ENCODE measurements around the gene ABTB2. TPM values are rescaled to one million over a fixed set of nuclear protein-coding genes. Genes with fewer than 3 reads are reported as not detected.

ABTB2 gene
- polyA plus RNA-seq, 1 donor, result 8.3 TPM

GRCh38 chr11:34288492-34288891 lies 69.3 kb downstream of the ABTB2 start:
- no peak for DNase-seq (ENCODE audit: low read depth)

- no peak for DNase-seq (ENCODE audit: low read depth)
Measured at GRCh38 chr11:34284811-34285481, 72.9 kb downstream of the ABTB2 start.

DNA sequence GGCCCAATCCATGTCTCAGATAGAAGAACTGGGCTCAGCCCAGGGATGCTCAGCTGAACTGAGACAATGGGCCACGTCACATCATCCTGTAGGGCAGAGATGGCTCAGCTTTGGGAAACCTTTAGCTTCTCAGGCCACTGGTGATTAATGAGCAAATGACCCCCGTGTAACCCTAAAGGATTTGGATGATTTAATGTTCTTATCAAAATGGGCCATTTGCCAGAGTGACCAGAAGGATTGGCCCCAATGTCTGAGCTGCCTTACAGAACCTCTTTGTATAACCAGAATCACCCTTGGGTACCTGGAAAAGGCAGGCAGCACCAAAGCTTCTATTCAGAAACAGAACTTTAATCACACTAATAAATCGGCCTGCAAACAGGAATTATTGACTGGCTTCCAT lies 73.7 kb downstream of the ABTB2 start:
- DNase-seq (ENCODE audit: low read depth), result no peak

- no peak for DNase-seq (ENCODE audit: low read depth)
Measured at GRCh38 chr11:34280945-34281872, 76.6 kb downstream of the ABTB2 start.

DNA sequence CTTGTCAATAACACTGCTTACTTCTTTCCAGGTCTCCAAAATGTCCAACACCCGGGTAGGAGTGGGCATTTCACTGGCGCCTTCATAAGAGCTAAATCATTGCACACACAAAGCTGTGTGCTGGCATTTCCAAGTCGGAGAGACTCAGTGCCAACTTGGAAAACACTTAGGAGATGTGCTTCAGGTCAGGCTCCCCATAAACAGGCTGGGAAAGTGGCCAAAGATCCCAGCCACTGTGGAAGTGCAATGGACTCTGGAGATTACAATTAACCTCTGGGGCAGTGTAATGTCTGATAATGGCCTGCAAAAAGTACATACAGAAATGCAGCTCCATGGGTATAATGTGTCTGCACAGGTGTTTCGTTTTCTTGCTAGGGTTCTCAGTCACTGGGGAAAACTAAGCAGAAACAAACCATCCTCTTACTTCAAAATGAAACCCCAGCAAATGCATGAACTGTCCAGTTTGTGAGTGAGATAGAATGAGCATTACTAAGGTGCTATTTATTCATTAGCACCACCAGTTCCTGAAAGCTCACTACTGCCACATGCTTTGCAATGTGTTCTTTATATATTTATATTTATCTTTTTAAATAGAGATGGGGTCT lies 79.0 kb downstream of the ABTB2 start:
- DNase-seq (ENCODE audit: low read depth), result no peak

DNA sequence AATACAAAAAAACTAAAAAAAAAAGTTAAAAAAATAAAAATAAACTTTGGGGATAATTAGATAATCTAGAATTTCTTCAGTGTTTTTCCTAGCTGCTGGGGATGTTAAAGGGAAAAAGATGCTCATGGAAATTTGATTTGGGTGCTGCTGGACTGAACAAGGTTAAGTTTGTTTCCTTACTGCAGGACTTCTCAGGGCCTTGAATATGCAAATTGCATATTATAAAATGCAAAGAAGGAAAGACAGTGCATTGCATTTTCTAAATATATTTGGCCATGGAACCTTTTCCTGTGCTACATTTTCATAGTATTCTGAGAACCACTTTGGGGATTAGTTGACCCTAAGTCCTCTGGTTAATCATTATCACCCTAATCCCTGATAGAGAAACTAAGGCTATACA lies 79.6 kb downstream of the ABTB2 start:
- no peak for DNase-seq (ENCODE audit: low read depth)

DNA sequence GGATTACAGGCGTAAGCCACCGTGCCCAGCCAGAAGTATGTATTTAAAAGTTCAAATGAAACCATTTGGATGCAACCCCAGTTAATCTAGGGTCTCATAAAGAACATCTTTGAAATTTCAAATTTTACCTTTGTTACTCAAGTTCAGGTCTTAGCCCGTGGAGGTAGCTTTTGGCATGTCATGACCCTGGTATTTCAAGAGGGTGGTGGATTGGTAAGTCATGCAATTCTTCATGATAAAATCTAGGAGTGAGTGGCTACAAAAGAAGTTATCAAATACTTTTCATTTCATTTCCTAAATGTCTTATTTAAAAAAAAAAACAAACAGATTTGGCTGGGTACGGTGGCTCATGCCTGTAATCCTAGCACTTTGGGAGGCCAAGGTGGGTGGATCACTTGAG lies 80.6 kb downstream of the ABTB2 start:
- DNase-seq (ENCODE audit: low read depth), result no peak

DNA sequence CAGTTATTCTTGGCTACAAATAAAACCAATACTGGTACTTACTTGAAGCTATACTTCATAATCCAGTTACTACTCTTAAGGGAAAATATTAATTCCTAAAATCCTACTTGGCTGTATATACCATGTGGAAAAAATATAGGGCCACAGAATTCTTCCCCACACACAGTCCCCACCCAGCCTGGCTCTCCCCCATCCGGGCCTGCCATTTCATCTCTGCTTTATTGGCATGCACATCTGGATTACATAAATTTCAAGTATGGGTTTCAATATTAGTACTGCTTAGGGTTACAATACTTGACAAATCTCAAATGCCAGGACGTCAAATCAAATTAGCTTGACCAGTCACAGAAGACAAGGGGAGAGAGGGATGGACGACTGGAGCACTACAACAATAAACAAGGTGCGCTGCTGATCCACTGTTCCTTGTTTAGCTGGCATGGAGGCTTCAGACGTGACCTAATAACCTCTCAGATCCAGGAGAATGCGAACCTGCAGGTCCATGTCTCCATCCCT lies 81.4 kb downstream of the ABTB2 start:
- no peak for DNase-seq (ENCODE audit: low read depth)

DNA sequence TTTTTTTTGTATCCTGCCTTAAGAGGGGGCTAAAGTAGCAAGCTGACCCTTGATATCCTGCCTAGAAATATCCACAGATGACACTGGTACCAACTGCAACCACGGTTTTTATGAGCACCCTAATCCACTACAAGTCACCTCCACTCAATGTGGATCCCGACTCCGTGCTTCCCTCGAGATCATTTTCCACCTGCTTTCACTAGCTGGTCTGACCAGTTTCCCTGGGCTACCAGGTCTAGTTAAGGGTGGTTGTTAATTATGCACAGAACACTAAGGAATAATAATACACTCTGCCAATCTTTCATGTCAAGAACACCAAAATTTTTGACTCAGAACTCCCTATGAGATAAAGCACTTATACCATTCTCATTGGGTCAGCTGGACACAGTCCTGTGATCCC lies 82.3 kb downstream of the ABTB2 start:
- no peak for DNase-seq (ENCODE audit: low read depth)

- DNase-seq (ENCODE audit: low read depth), result peak; percentile 62
Measured at GRCh38 chr11:34274712-34275398, 83.0 kb downstream of the ABTB2 start.

DNA sequence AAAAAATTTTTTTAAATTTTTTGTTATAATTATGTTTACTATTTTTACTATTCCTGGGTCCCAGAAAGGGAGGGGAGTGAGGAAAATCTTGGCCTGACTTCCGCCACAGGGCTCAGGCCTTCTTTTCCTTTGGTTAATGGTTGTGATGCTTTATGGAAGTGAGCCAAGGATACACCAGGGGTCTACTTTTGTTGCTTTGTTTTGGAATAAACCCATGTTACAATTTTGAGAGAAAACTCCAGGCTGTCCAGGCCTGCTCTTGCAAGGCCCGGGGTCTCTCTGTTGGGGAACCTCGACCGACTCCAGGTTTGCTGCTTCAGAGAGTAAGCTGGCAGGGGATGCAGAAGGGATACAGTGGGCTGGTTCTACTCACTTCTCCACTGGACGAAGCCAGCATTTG lies 84.7 kb downstream of the ABTB2 start:
- no peak for DNase-seq (ENCODE audit: low read depth)

GRCh38 chr11:34271727-34272126 lies 86.1 kb downstream of the ABTB2 start:
- no peak for DNase-seq (ENCODE audit: low read depth)

- DNase-seq (ENCODE audit: low read depth), result no peak
Measured at GRCh38 chr11:34270711-34271110, 87.1 kb downstream of the ABTB2 start.

GRCh38 chr11:34269694-34270245 lies 88.0 kb downstream of the ABTB2 start:
- no peak for DNase-seq (ENCODE audit: low read depth)

- DNase-seq (ENCODE audit: low read depth), result no peak
Measured at GRCh38 chr11:34268906-34269430, 88.8 kb downstream of the ABTB2 start.

DNA sequence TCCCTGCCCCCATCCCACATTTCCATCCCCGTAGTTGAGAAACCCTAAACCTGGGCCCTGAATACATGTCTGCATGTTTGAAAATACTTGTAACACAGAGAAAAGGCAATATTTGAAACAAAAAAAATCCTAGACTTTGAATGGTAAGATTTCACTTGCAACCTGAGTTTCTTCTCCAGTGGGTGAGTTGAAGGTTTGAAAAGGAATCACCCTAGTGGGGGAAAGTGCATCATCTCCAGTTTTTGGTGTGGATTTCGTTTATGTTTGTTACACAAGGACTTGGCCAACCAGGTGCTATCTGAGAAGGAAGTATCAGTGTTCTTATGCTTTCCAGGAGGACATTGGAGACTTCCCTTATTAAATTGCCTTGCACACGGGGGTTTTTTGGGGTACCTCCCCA lies 90.4 kb downstream of the ABTB2 start:
- DNase-seq (ENCODE audit: low read depth), result no peak

DNA sequence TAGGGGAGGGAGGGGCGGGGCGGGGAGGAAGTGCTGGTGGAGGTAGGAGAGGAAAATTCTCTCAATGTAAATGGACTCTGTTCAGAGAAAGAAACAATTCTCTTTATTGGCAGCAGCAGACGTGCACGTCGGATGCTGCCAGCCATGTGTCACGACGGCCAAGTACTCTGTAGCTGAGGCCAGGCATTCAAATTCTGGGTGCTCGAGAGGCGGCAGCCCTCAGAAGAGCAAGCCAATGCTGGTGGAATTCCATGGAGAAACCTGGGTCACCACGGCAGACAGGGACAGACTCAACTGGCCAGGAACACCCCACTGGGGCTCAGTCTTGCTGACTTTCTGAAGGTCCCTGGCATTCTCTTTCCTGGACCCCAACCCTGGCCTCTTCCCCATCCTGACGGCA lies 90.8 kb downstream of the ABTB2 start:
- DNase-seq (ENCODE audit: low read depth), result no peak

DNA sequence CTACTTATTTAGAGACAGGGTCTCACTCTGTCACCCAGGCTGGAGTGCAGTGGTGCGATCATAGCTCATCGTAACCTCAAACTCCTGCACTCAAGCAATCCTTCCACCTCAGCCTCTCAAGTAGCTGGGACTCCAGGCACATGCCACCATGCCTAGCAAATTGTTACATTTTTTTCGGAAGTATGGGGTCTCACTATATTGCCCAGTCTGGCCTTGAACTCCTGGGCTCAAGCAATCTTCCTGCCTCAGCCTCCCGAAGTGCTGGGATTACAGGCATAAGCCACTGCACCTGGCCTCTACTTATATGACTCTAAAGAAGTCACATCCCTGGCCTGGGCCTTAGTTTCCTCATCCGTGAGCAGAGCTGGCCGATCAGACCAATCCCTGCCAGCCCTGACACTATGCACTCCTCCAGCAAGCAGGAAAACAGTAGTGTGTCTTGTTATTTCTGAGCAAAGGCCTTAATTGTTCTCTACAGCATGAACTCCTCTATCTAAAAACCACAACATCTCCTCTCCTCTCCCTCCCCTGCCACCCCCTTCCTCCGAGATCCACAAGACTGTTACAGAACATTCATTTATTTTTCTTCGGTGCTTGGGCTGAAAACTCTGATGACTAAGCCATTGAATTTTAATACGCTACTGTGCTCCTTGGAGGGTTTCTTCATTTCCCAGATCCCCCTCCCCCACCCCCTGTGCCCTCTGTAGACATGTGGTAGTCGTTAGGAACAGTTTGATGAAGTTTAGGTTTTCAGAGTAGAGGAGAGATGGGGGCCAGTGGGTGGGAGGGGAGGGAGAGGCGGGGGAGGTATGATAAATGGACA lies 91.5 kb downstream of the ABTB2 start:
- no peak for DNase-seq (ENCODE audit: low read depth)

GRCh38 chr11:34264303-34265110 lies 93.3 kb downstream of the ABTB2 start:
- DNase-seq (ENCODE audit: low read depth), result no peak
